Measurements from ENCODE around the gene P2RY8.
A peak's percentile ranks its signal among the peaks of the same experiment; 100 is the strongest.
"Not testable (repeated sequence)": the region's sequence is repeated elsewhere in the genome, so short reads cannot be mapped to it uniquely, and the experiment has no call there.

Gene P2RY8

DNA sequence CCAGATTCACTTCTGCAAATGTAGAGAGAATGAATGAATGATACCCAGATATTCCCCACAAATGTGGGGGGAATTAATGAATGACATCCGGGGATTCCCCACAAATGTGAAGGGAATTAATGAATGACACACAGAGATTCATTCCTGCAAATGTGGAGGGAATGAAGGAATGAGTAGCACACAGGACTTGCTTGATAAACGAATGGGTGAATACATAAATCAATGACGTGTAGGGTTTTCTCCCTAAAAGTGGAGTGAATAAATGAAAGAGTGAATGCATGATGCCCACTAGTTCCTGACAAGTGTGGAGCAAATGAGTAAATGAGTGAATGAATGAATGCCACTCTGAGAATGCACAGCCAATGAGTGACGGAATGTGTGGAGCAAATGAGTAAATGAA is 45.7 kb downstream of the P2RY8 start:
- H3K9me3 Mint-ChIP-seq, H3K27ac Mint-ChIP-seq, DNase-seq, H3K27me3 Mint-ChIP-seq, H3K4me3 Mint-ChIP-seq: not testable (repeated sequence)
- H3K36me3 Mint-ChIP-seq (ENCODE audit: low read depth): peaks cover 42% of the 10 kb centered on the region
- peaks cover 19% of the 10 kb centered on the region for H3K4me1 Mint-ChIP-seq (ENCODE audit: low read depth)

DNA sequence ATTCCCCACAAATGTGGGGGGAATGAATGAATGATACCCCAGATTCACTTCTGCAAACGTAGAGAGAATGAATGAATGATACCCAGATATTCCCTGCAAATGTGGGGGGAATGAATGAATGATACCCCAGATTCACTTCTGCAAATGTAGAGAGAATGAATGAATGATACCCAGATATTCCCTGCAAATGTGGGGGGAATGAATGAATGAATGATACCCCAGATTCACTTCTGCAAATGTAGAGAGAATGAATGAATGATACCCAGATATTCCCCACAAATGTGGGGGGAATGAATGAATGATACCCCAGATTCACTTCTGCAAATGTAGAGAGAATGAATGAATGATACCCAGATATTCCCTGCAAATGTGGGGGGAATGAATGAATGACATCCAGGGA is 46.3 kb downstream of the P2RY8 start:
- not testable (repeated sequence) for DNase-seq, H3K27me3 Mint-ChIP-seq, H3K4me3 Mint-ChIP-seq, H3K27ac Mint-ChIP-seq, H3K9me3 Mint-ChIP-seq
- peaks cover 44% of the 10 kb centered on the region for H3K36me3 Mint-ChIP-seq (ENCODE audit: low read depth)
- peaks cover 19% of the 10 kb centered on the region for H3K4me1 Mint-ChIP-seq (ENCODE audit: low read depth)

DNA sequence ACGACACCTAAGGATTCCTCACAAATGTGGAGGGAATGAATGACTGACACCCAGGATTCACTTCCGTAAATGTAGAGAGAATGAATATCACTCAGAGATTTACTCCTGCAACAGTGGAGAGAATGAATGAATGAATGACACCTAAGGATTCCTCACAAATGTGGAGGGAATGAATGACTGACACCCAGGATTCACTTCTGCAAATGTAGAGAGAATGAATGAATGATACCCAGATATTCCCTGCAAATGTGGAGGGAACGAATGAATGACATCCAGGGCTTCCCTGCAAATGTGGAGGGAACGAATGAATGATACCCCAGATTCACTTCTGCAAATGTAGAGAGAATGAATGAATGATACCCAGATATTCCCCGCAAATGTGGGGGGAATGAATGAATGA is 47.6 kb downstream of the P2RY8 start:
- not testable (repeated sequence) for H3K27me3 Mint-ChIP-seq, DNase-seq, H3K9me3 Mint-ChIP-seq, H3K4me3 Mint-ChIP-seq
- Mint-ChIP-seq H3K4me1 (ENCODE audit: low read depth) (peaks cover 17% of the 10 kb centered on the region), H3K27ac (peak overlapping the region; percentile 29), H3K36me3 (ENCODE audit: low read depth) (peaks cover 44% of the 10 kb centered on the region)

DNA sequence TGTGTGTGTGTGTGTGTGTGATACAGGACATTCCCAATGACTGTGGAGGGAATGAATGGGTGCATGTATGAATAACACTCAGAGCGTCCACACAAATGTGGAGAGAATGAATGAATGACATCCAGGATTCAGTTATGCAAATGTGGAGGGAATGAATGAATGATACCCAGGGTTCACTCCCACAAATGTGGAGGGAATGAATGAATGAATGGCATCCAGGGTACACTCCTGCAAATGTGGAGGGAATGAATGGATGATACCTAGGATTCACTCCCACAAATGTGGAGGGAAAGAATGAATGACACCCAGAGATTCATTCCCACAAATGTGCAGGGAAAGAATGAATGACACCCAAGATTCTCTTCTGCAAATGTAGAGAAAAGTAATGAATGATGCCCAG is 48.2 kb downstream of the P2RY8 start:
- peaks cover 48% of the 10 kb centered on the region for H3K36me3 Mint-ChIP-seq (ENCODE audit: low read depth)
- peaks cover 18% of the 10 kb centered on the region for H3K4me1 Mint-ChIP-seq (ENCODE audit: low read depth)
- H3K27me3 Mint-ChIP-seq: no peaks in the 10 kb centered on the region

DNA sequence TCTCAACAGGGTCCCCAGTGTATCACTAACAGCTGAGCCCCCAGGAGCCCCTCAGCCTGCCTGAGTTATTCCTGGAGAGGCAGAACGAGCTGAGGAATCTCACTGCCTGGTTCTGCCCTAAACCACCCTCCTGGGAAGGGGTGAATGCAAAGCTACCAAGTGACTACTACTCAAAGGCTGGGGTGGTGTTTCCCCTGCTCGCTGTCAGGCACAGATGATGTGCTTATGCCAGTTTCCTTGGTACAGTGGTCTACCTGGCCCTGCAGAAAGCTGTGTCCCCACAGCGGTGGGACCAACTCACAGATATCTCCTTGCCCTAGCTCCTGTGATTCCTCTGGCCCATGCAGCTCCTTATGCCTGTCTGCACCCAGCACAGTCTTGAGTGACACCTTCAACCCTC is 48.8 kb downstream of the P2RY8 start:
- H3K4me1 Mint-ChIP-seq (ENCODE audit: low read depth): peaks cover 19% of the 10 kb centered on the region
- DNase-seq: peak; percentile 27
- no peaks in the 10 kb centered on the region for H3K27me3 Mint-ChIP-seq
- H3K36me3 Mint-ChIP-seq (ENCODE audit: low read depth): peaks cover 48% of the 10 kb centered on the region
- H3K27ac Mint-ChIP-seq: peak overlapping the region; percentile 44
- H3K4me3 Mint-ChIP-seq: no peak overlapping the region
- H3K9me3 Mint-ChIP-seq: peaks cover 5% of the 10 kb centered on the region

More for the DNA sequence above, 48.2 kb downstream of the P2RY8 start:
- peaks cover 5% of the 10 kb centered on the region for H3K9me3 Mint-ChIP-seq
- peak overlapping the region; percentile 44 for H3K27ac Mint-ChIP-seq
- DNase-seq: no peak
- H3K4me3 Mint-ChIP-seq: no peak overlapping the region

DNA sequence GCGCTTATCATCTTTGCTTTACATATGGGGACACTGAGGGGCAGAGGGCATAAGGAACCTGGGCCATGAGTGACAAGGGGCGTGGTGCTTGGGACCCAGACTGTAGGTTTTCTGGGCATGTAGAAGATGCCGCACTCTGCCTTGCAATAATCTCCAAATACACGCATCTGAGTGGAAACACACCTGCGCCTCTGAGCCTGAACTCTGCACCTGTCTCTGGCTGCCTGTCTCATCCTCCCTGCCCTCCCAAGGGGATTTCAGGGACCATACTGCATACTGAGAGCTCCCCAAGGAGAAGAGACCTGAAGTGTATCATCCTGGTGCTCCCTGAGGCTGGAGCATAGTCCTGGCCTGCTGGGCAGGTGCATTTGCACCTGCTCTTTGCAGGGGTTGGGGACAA is 49.6 kb downstream of the P2RY8 start:
- Mint-ChIP-seq H3K27ac (peak overlapping the region; percentile 12), H3K27me3 (no peaks in the 10 kb centered on the region), H3K36me3 (ENCODE audit: low read depth) (peaks cover 53% of the 10 kb centered on the region), H3K4me1 (ENCODE audit: low read depth) (peaks cover 21% of the 10 kb centered on the region), H3K4me3 (no peak overlapping the region), H3K9me3 (peaks cover 5% of the 10 kb centered on the region)
- DNase-seq: peak; percentile 18

DNA sequence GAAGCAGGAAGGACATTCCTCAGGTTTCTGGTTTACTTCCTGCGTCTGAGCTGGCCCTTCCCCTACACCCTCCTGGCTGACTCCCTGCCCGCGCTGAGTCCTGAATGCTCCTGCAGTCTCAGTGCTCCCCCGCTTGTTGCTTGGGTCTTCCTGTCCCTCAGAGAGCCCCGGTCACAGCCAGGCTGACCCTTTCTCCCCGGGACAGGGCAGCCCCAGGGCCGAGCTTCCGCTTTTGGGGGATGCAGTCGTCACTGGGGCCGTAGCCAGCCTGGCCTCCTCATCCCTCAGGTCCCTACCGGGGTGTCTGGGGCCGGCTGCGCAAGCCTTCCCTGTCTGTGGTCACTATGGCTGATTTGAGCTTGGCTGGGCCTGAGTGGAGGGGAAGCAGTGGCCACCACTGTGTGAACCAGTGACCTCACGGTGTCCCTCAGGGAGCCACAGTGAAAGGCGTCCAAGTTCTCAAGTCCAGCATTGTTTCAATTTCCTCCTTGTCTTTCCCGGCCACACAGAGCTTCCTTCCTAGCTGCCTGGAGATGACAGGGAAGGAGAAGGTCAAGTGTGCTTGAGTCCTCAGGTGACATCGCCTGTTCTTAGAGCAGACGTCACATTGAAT is 50.1 kb downstream of the P2RY8 start:
- H3K4me1 Mint-ChIP-seq (ENCODE audit: low read depth): peaks cover 23% of the 10 kb centered on the region
- H3K36me3 Mint-ChIP-seq (ENCODE audit: low read depth): peaks cover 51% of the 10 kb centered on the region
- no peaks in the 10 kb centered on the region for H3K27me3 Mint-ChIP-seq
- H3K27ac Mint-ChIP-seq: peak overlapping the region; percentile 12
- peak; percentile 18 for DNase-seq
- H3K4me3 Mint-ChIP-seq: no peak overlapping the region
- H3K9me3 Mint-ChIP-seq: peaks cover 5% of the 10 kb centered on the region

DNA sequence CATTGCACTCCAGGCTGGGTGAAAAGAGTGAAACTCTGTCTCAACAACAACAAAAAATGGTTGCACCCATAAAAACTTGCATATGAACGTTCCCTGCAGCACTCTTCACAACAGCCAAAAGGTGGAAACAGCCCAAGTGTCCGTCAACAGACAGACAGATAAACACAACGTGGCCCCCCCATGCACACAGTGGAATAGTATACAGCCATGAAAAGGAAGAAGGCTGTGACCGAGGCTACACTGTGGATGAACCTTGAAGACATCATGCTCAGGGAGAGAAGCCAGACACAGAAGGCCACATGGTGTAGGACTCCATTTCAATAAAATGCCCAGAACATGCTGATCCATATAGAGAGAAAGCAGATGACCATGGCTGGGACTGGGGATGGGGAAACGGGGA is 50.8 kb downstream of the P2RY8 start:
- Mint-ChIP-seq H3K4me1 (ENCODE audit: low read depth) (peaks cover 30% of the 10 kb centered on the region), H3K4me3 (no peak overlapping the region), H3K36me3 (ENCODE audit: low read depth) (peaks cover 46% of the 10 kb centered on the region), H3K27me3 (no peaks in the 10 kb centered on the region), H3K27ac (peak overlapping the region; percentile 27), H3K9me3 (peaks cover under 1% of the 10 kb centered on the region)
- peak; percentile 5 for DNase-seq

DNA sequence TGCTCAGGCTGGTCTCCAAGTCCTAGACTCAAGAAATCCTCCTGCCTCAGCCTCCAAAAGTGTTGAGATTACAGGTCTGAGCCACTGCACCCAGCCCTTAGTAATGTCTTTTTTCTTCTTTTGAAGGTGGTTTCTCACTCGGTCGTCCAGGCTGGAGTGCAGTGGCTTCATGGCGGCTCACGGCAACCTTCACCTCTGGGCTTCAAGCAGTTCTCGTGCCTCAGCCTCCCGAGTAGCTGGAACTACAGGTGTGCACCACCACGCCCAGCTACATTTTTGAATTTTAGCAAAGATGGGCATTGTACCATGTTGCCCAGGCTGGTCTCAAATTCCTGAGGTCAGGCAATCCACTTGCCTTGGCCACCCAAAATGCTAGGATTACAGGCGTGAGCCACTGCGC is 52.0 kb downstream of the P2RY8 start:
- no peak overlapping the region for H3K27ac Mint-ChIP-seq

DNA sequence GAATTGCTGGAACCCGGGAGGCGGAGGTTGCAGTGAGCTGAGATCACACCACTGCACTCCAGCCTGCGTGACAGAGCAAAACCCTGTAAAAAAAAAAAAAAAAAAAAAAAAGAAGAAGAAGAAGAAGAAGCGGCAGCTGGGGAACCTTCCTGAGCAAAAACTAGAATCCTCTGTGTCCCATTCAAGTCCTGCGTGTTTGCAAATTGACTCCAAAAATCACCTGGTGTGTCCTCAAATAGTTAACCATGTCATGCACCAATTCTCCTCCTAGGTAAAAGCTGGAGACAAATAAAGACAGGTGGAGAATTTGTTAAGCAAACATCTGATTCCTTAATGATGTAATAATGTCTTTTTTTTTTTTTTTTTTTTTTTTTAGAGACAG is 52.4 kb downstream of the P2RY8 start:
- Mint-ChIP-seq H3K4me3 (no peak overlapping the region), H3K27me3 (no peaks in the 10 kb centered on the region), H3K36me3 (ENCODE audit: low read depth) (peaks cover 53% of the 10 kb centered on the region), H3K27ac (peak overlapping the region; percentile 77), H3K9me3 (peaks cover 4% of the 10 kb centered on the region), H3K4me1 (ENCODE audit: low read depth) (peaks cover 45% of the 10 kb centered on the region)
- no peak for DNase-seq

More for the DNA sequence above, 52.0 kb downstream of the P2RY8 start:
- peaks cover 49% of the 10 kb centered on the region for H3K36me3 Mint-ChIP-seq (ENCODE audit: low read depth)
- no peaks in the 10 kb centered on the region for H3K9me3 Mint-ChIP-seq
- peaks cover 41% of the 10 kb centered on the region for H3K4me1 Mint-ChIP-seq (ENCODE audit: low read depth)
- DNase-seq: peak; percentile 24
- H3K4me3 Mint-ChIP-seq: no peak overlapping the region
- no peaks in the 10 kb centered on the region for H3K27me3 Mint-ChIP-seq

DNA sequence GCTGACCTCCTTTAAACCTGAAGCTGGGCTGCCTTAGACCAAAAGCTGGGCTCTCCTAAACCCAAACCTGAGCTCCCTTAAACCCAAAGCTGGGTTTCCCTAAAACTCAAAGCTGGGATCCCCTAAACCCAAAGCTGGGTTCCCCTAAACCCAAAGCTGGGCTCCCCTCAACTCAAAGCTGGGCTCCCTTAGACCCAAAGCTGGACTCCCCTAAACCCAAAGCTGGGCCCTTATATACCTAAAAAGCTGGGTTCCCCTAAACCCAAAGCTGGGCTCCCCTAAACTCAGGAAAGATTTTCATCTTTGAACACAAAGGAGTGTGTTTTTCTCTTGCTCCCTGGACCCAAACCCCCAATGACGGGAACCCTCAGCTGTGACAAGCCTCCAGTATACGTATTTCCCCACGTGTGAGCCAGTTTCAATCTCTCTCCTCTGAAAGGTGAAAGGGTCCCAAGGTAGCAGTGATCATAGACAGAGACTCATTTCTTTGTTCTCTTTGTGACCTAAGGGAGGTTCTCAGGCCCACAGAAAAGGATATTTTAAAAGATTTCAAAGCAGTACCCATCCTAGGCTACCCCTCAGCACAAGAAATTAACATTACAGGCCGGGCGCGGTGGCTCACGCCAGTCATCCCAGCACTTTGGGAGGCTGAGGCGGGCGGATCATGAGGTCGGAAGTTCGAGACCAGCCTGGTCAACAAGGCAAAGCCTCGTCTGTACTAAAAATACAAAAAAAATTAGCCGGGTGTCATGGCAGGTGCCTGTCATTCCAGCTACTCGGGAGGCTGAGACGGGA is 52.9 kb downstream of the P2RY8 start:
- Mint-ChIP-seq H3K27ac (peak overlapping the region; percentile 77), H3K9me3 (peaks cover 6% of the 10 kb centered on the region), H3K36me3 (ENCODE audit: low read depth) (peaks cover 54% of the 10 kb centered on the region), H3K27me3 (no peaks in the 10 kb centered on the region), H3K4me3 (no peak overlapping the region), H3K4me1 (ENCODE audit: low read depth) (peaks cover 51% of the 10 kb centered on the region)
- DNase-seq: peak; percentile 31

DNA sequence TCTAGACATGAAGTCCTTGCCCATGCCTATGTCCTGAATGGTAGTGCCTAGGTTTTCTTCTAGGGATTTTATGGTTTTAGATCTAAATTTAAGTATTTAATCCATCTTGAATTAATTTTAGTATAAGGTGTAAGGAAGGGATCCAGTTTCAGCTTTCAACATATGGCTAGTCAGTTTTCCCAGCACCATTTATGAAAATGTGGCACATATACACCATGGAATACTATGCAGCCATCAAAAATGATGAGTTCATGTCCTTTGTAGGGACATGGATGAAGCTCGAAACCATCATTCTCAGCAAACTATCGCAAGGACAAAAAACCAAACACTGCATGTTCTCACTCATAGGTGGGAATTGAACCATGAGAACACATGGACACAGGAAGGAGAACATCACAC is 54.5 kb downstream of the P2RY8 start:
- peaks cover 63% of the 10 kb centered on the region for H3K4me1 Mint-ChIP-seq (ENCODE audit: low read depth)
- not testable (repeated sequence) for DNase-seq, H3K9me3 Mint-ChIP-seq, H3K27me3 Mint-ChIP-seq
- peaks cover 56% of the 10 kb centered on the region for H3K36me3 Mint-ChIP-seq (ENCODE audit: low read depth)
- peak overlapping the region; percentile 81 for H3K4me3 Mint-ChIP-seq
- H3K27ac Mint-ChIP-seq: peak overlapping the region; percentile 98

DNA sequence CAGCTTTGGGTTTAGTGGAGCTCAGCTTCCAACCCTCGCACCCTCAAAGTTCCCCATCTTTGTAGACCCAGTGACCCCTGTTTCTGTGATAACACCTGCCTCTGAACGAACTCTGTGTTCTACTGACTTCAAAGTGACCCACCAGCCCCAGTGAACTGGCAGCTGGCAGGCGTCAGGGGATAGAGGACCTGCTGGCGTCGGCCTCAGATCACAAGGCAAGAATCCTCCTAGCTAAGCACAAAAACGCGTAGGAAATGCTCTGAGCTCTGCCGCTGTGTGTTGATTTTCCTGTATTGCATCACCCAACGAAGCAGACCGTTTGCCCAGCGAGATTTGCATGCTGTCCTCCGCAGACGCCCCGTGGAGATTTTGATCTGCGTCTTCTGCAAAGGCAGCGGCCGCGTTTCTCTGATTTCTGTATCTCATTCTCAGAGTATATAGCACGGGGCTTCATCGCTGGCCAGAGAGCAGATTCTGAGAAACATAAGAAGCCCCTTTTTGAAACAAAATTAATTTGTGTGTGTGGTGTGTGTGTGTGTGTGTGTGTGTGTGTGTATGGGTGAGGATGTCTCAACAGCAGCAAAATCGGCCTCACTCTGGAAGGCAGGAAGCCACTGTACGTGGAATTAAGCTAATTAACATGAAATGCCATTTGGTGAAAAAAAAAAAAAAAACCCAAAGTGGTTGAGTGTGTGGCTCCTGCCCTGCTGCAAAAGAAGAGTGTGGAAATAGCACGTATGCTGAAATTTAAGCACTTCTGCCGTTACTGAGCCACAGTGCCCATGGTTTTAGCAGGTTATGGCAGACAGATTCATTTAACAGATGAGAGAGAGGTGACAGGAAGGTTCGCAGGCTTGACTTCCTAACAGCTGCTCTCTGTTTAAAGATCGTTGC is 55.1 kb downstream of the P2RY8 start:
- Mint-ChIP-seq H3K27ac (peak overlapping the region; percentile 98), H3K27me3 (no peaks in the 10 kb centered on the region), H3K4me3 (peak overlapping the region; percentile 81), H3K4me1 (ENCODE audit: low read depth) (peaks cover 69% of the 10 kb centered on the region), H3K36me3 (ENCODE audit: low read depth) (peaks cover 54% of the 10 kb centered on the region), H3K9me3 (peaks cover 6% of the 10 kb centered on the region)
- peak; percentile 82 for DNase-seq

DNA sequence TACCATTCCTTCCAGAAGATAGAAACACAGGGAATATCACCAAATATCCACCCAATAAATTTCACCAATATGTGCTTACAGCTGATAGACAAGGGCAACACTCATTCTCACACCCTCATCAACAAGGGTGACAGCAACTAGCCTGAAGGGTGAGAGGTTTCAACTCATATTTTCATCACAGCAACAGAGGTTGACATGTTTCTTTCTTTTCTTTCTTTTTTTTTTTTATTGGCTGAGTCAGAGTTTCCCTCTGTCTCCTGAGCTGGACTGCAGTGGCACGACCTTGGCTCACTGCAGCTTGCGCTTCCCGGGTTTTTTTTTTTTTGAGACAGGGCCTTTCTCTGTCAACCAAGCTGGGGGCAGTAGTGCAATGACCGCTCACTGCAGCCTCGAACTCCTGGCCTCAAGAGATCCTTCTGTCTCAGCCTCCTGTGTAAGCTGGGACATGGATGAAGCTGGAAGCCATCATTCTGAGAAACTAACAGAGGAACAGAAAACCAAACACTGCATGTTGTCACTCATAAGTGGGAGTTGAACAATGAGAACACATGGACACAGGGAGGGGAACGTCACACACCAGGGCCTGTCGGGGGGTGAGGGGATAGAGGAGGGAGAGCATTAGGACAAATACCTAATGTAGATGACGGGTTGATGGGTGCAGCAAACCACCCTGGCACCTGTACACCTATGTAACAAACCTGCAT is 56.8 kb downstream of the P2RY8 start:
- Mint-ChIP-seq H3K27ac (peak overlapping the region; percentile 94), H3K4me1 (ENCODE audit: low read depth) (peaks cover 74% of the 10 kb centered on the region), H3K4me3 (no peak overlapping the region), H3K27me3 (no peaks in the 10 kb centered on the region), H3K9me3 (peaks cover 6% of the 10 kb centered on the region), H3K36me3 (ENCODE audit: low read depth) (peaks cover 51% of the 10 kb centered on the region)
- peak; percentile 25 for DNase-seq
